Cardiac muscle cell (in vitro differentiated cells and primary cell): Measurements from ENCODE around the gene SNCAIP. TPM values are rescaled to one million over a fixed set of nuclear protein-coding genes. Genes with fewer than 3 reads are reported as not detected.

Experiments used
- DNase-seq, 2 donors: peaks; one replicate each; pipeline versions ENCODE4 v3.0.0 to v3.0.0-alpha.2; 2010 to 2017; ENCODE audit warnings: low read depth in 1 of 2, low spot score in 1 of 2
- H3K27ac ChIP-seq: fragments of 200-600 bp; sonication (generic); 2 replicates; pipeline ENCODE4 v1.5.1; 2016
- H3K27me3 ChIP-seq: fragments of 200-600 bp; sonication (generic); 2 replicates; pipeline ENCODE4 v1.6.0; 2016; ENCODE audit warnings: control low read depth
- H3K36me3 ChIP-seq: fragments of 200-600 bp; sonication (generic); 2 replicates; pipeline ENCODE4 v1.5.1; 2016; ENCODE audit warnings: control low read depth
- H3K4me1 ChIP-seq: fragments of 200-600 bp; sonication (generic); 2 replicates; pipeline ENCODE4 v1.8.1; 2017; ENCODE audit warnings: low read depth, mild to moderate bottlenecking, mixed run types
- H3K4me3 ChIP-seq: fragments of 200-600 bp; sonication (generic); 2 replicates; pipeline ENCODE4 v1.5.1; 2016; ENCODE audit warnings: mild to moderate bottlenecking
- H3K9me3 ChIP-seq: fragments of 200-600 bp; sonication (generic); 2 replicates; pipeline ENCODE4 v1.5.1; 2017; ENCODE audit warnings: low read depth, mild to moderate bottlenecking, control low read depth
- CTCF ChIP-seq: IDR thresholded peaks from 2 replicates; pipeline ENCODE4 v1.5.1; 2012; ENCODE audit warnings: low read depth, mild to moderate bottlenecking, low read length
- polyA plus RNA-seq: library from polyadenylated mRNA; unstranded; fragments of >200 nt; fragmentation: Nextera tagmentation; extraction: Ambion mirVana; gene quantifications from 2 replicates; pipeline ENCODE4 v1.2.1, GENCODE V29; 2016
- total RNA-seq: library from RNA; depleted of rRNA; stranded (reverse); fragments of >200 nt; gene quantifications from 2 replicates; pipeline ENCODE4 v1.2.3, GENCODE V29; 2016

Gene SNCAIP
- total and polyA plus RNA-seq, 2 experiments from 2014 or later, result 9.0 to 14.1 TPM

GRCh38 chr5:122463221-122463620 lies 151.2 kb downstream of the SNCAIP start:
- peak in 1 of 2 donors; percentile 87 for DNase-seq
- H3K9me3 ChIP-seq, result no peaks in the 10 kb centered on the region
- H3K27me3 ChIP-seq, result no peaks in the 10 kb centered on the region
- H3K4me1 ChIP-seq, result no peaks in the 10 kb centered on the region
- no peak overlapping the region for H3K27ac ChIP-seq
- TF ChIP-seq CTCF, result no peak
- H3K36me3 ChIP-seq, result no peaks in the 10 kb centered on the region
- H3K4me3 ChIP-seq, result no peak overlapping the region

- no peak overlapping the region for H3K27ac ChIP-seq
- TF ChIP-seq CTCF, result no peak
- no peaks in the 10 kb centered on the region for H3K4me1 ChIP-seq
- DNase-seq, result peak in 1 of 2 donors; percentile 3
- H3K9me3 ChIP-seq, result no peaks in the 10 kb centered on the region
- no peaks in the 10 kb centered on the region for H3K36me3 ChIP-seq
- H3K27me3 ChIP-seq, result no peaks in the 10 kb centered on the region
- no peak overlapping the region for H3K4me3 ChIP-seq
These were observed 152.2 kb downstream of the SNCAIP start for GRCh38 chr5:122464191-122464590.

- no peak for TF ChIP-seq CTCF
These were observed 153.1 kb downstream of the SNCAIP start for GRCh38 chr5:122465031-122465577.

GRCh38 chr5:122465994-122466393 lies 154.0 kb downstream of the SNCAIP start:
- no peaks in the 10 kb centered on the region for H3K9me3 ChIP-seq
- TF ChIP-seq CTCF, result no peak
- no peak for DNase-seq

More at GRCh38 chr5:122465031-122465577, 153.1 kb downstream of the SNCAIP start:
- H3K4me3 ChIP-seq, result no peak overlapping the region
- no peaks in the 10 kb centered on the region for H3K27me3 ChIP-seq
- no peak for DNase-seq
- no peak overlapping the region for H3K27ac ChIP-seq
- H3K4me1 ChIP-seq, result no peaks in the 10 kb centered on the region
- no peaks in the 10 kb centered on the region for H3K9me3 ChIP-seq
- H3K36me3 ChIP-seq, result no peaks in the 10 kb centered on the region

GRCh38 chr5:122468351-122469116 lies 156.5 kb downstream of the SNCAIP start:
- no peak overlapping the region for H3K27ac ChIP-seq
- H3K9me3 ChIP-seq, result no peaks in the 10 kb centered on the region
- no peaks in the 10 kb centered on the region for H3K36me3 ChIP-seq
- TF ChIP-seq CTCF, result peak; percentile 10
- H3K27me3 ChIP-seq, result no peaks in the 10 kb centered on the region
- no peaks in the 10 kb centered on the region for H3K4me1 ChIP-seq
- H3K4me3 ChIP-seq, result no peak overlapping the region
- no peak for DNase-seq

More at GRCh38 chr5:122465994-122466393, 154.0 kb downstream of the SNCAIP start:
- Histone ChIP-seq H3K36me3 (no peaks in the 10 kb centered on the region), H3K27me3 (no peaks in the 10 kb centered on the region), H3K27ac (no peak overlapping the region), H3K4me3 (no peak overlapping the region), H3K4me1 (no peaks in the 10 kb centered on the region)
